Activated T-cell treated with anti-CD3 and anti-CD28 coated beads for 48 hours (primary cell): ENCODE measurements around the gene PRX.
"Not testable (repeated sequence)": the region's sequence is repeated elsewhere in the genome, so short reads cannot be mapped to it uniquely, and the experiment has no call there.

Source experiments
- DNase-seq: peaks from one replicate; pipeline ENCODE4 v3.0.0-alpha.2; 2020; ENCODE audit warnings: low read depth

Gene PRX

GRCh38 chr19:40433391-40434216 lies 20.4 kb upstream of the PRX start:
- peak; percentile 40 for DNase-seq

- not testable (repeated sequence) for DNase-seq
Observed at GRCh38 chr19:40432760-40433159, 19.6 kb upstream of the PRX start.

GRCh38 chr19:40431698-40432097 lies 18.5 kb upstream of the PRX start:
- DNase-seq, result no peak

- not testable (repeated sequence) for DNase-seq
Observed at GRCh38 chr19:40430242-40430641, 17.1 kb upstream of the PRX start.

- not testable (repeated sequence) for DNase-seq
Observed at GRCh38 chr19:40428197-40428596, 15.0 kb upstream of the PRX start.

GRCh38 chr19:40425450-40426287 lies 12.5 kb upstream of the PRX start, which contains the start of gene SERTAD1:
Gene SERTAD1 (minus strand): TSS chr19:40425992. CDS start chr19:40423546, 2,446 bp downstream.
- peak; percentile 100 for DNase-seq

GRCh38 chr19:40424637-40425449 lies 11.7 kb upstream of the PRX start:
- DNase-seq, result no peak

- DNase-seq, result no peak
Observed at GRCh38 chr19:40423938-40424337, 10.8 kb upstream of the PRX start.

- DNase-seq, result no peak
Observed at GRCh38 chr19:40422748-40423566, 9.8 kb upstream of the PRX start.

- no peak for DNase-seq
Observed at GRCh38 chr19:40421993-40422747, 9.0 kb upstream of the PRX start.

GRCh38 chr19:40420766-40421765 lies 7.9 kb upstream of the PRX start:
- DNase-seq, result peak; percentile 70

GRCh38 chr19:40420451-40420765 lies 7.2 kb upstream of the PRX start:
- no peak for DNase-seq

- DNase-seq, result no peak
Observed at GRCh38 chr19:40419780-40420179, 6.6 kb upstream of the PRX start.

GRCh38 chr19:40419066-40419612 lies 6.0 kb upstream of the PRX start:
- DNase-seq, result no peak

- DNase-seq, result no peak
Observed at GRCh38 chr19:40418040-40418439, 4.9 kb upstream of the PRX start.

- DNase-seq, result no peak
Observed at GRCh38 chr19:40417643-40417981, 4.4 kb upstream of the PRX start.

- DNase-seq, result no peak
Observed at GRCh38 chr19:40416918-40417642, 3.9 kb upstream of the PRX start.

- DNase-seq, result no peak
Observed at GRCh38 chr19:40415768-40416167, 2.6 kb upstream of the PRX start.
